ENCODE measurements around the gene PDCD11. TPM values are rescaled to one million over a fixed set of nuclear protein-coding genes. Genes with fewer than 3 reads are reported as not detected.

The PDCD11 gene
- total RNA-seq, 1 donor from 2014 or later, result 56.1 TPM

GRCh38 chr10:103463499-103463898 lies 67.1 kb downstream of the PDCD11 start:
- H3K36me3 Mint-ChIP-seq (ENCODE audit: insufficient read depth), result no peaks in the 10 kb centered on the region
- no peak for TF ChIP-seq CTCF (IDR thresholded peaks at IDR 0.05; ENCODE audit: unreplicated experiment)
- DNase-seq (ENCODE audit: low spot score, unreplicated experiment), result no peak

DNA sequence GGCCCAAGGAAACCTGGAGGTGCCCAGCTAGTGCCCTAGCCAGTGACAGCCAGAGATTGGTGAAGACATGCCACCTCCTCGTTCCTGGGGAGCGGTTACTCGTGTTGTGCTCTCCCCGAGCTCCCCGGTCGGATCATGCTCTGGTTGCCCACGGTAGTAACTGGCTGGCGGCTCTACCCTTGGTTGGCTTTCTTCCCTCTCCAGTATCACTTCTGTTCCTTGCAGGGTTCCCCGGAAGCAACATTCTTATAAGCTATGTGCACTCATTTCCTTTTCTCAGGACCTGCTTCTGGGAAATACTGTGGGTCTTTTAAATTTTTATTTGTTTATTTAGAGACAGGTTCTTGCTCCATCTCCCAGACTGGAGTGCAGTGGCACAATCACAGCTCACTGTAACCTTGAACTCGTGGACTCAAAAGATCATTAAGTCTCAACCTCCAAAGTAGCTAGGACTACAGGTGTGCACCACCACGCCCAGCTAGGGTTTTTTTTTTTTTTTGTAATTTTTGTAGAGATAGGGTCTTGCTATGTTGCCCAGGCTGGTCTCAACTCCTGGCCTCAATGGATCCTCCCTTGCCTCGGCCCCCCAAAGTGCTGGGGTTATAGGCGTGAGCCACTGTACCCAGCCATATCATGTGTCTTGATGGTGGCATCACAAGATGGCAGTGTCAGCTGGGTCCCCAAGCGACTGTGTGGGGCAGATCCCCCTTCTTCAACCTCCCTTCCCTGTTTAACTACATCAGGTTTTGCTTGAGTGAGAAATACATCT lies 69.2 kb downstream of the PDCD11 start:
- H3K36me3 Mint-ChIP-seq (ENCODE audit: insufficient read depth), result no peaks in the 10 kb centered on the region
- no peaks in the 10 kb centered on the region for H3K9me3 Mint-ChIP-seq (ENCODE audit: low read depth)
- no peak overlapping the region for H3K27ac Mint-ChIP-seq
- DNase-seq (ENCODE audit: low spot score, unreplicated experiment), result no peak
- H3K4me1 Mint-ChIP-seq (ENCODE audit: low read depth), result no peaks in the 10 kb centered on the region
- peaks cover 23% of the 10 kb centered on the region for H3K27me3 Mint-ChIP-seq
- TF ChIP-seq CTCF (IDR thresholded peaks at IDR 0.05; ENCODE audit: unreplicated experiment), result no peak
- H3K4me3 Mint-ChIP-seq (ENCODE audit: low read depth), result no peak overlapping the region

More at GRCh38 chr10:103463499-103463898, 67.1 kb downstream of the PDCD11 start:
- Mint-ChIP-seq H3K4me3 (ENCODE audit: low read depth) (no peak overlapping the region), H3K27me3 (peaks cover 9% of the 10 kb centered on the region), H3K4me1 (ENCODE audit: low read depth) (no peaks in the 10 kb centered on the region), H3K9me3 (ENCODE audit: low read depth) (no peaks in the 10 kb centered on the region), H3K27ac (no peak overlapping the region)

DNA sequence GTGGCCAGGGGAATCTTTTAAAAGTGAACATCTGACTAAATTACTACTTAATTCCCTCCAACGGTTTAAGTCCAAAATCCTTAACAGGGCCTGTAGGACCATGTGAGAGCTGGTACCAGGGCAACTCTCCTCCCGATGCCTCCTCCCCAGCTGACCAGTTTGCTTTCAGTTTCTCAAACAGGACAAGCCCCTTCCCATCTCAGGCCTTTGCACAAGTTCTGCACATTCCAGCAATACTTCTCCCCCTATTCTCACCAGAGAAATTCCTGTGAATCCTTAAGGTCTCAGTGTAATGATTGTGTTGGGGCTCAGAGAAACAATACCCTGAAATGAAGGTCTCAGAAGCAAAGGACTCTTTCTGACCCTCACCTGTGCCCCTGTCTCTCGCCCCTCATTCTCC lies 70.3 kb downstream of the PDCD11 start:
- H3K9me3 Mint-ChIP-seq (ENCODE audit: low read depth), result no peaks in the 10 kb centered on the region
- peaks cover 25% of the 10 kb centered on the region for H3K27me3 Mint-ChIP-seq
- no peak for TF ChIP-seq CTCF (IDR thresholded peaks at IDR 0.05; ENCODE audit: unreplicated experiment)
- H3K4me1 Mint-ChIP-seq (ENCODE audit: low read depth), result no peaks in the 10 kb centered on the region
- H3K4me3 Mint-ChIP-seq (ENCODE audit: low read depth), result no peak overlapping the region
- H3K27ac Mint-ChIP-seq, result no peak overlapping the region
- H3K36me3 Mint-ChIP-seq (ENCODE audit: insufficient read depth), result no peaks in the 10 kb centered on the region
- no peak for DNase-seq (ENCODE audit: low spot score, unreplicated experiment)

- no peak for TF ChIP-seq CTCF (IDR thresholded peaks at IDR 0.05; ENCODE audit: unreplicated experiment)
- DNase-seq (ENCODE audit: low spot score, unreplicated experiment), result no peak
- H3K36me3 Mint-ChIP-seq (ENCODE audit: insufficient read depth), result no peaks in the 10 kb centered on the region
- no peak overlapping the region for H3K4me3 Mint-ChIP-seq (ENCODE audit: low read depth)
- H3K4me1 Mint-ChIP-seq (ENCODE audit: low read depth), result no peaks in the 10 kb centered on the region
- peaks cover 25% of the 10 kb centered on the region for H3K27me3 Mint-ChIP-seq
- H3K9me3 Mint-ChIP-seq (ENCODE audit: low read depth), result no peaks in the 10 kb centered on the region
- no peak overlapping the region for H3K27ac Mint-ChIP-seq
Measured at GRCh38 chr10:103467406-103467805, 71.0 kb downstream of the PDCD11 start.

GRCh38 chr10:103469201-103469600 lies 72.8 kb downstream of the PDCD11 start:
- no peak for DNase-seq (ENCODE audit: low spot score, unreplicated experiment)
- Mint-ChIP-seq H3K4me1 (ENCODE audit: low read depth) (no peaks in the 10 kb centered on the region), H3K4me3 (ENCODE audit: low read depth) (no peak overlapping the region), H3K27me3 (peaks cover 28% of the 10 kb centered on the region), H3K9me3 (ENCODE audit: low read depth) (no peaks in the 10 kb centered on the region), H3K36me3 (ENCODE audit: insufficient read depth) (no peaks in the 10 kb centered on the region), H3K27ac (no peak overlapping the region)
- no peak for TF ChIP-seq CTCF (IDR thresholded peaks at IDR 0.05; ENCODE audit: unreplicated experiment)
